ENCODE data around the gene SIGLEC12. TPM values are rescaled to one million over a fixed set of nuclear protein-coding genes. Genes with fewer than 3 reads are reported as not detected.

SIGLEC12 gene
- total and polyA plus RNA-seq, 9 of the 15 experiments (the other 6 are each of a cell fraction or from before 2014, with no cell fraction given): 0.08 to 1.3 (median 0.54) TPM

DNA sequence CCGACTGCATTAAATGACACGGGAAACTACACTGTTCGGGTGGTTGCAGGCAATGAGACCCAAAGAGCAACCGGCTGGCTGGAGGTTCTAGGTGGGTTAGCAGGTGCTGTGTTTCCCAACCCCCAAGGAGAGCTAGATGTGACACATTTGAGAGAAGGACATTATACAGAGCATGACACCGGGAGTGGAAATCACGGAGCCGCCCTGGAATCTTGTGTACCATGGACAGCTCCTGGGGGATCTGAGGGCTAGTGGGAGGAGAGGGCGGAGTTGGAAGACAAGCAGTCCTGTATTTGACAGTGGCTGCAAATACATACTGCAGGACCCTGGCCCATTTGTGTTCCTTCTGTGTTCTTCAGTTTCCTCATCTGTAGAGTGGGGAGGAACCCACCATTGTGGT lies 21.0 kb downstream of the SIGLEC12 start (continued):
- TF ChIP-seq, protein P1, sequence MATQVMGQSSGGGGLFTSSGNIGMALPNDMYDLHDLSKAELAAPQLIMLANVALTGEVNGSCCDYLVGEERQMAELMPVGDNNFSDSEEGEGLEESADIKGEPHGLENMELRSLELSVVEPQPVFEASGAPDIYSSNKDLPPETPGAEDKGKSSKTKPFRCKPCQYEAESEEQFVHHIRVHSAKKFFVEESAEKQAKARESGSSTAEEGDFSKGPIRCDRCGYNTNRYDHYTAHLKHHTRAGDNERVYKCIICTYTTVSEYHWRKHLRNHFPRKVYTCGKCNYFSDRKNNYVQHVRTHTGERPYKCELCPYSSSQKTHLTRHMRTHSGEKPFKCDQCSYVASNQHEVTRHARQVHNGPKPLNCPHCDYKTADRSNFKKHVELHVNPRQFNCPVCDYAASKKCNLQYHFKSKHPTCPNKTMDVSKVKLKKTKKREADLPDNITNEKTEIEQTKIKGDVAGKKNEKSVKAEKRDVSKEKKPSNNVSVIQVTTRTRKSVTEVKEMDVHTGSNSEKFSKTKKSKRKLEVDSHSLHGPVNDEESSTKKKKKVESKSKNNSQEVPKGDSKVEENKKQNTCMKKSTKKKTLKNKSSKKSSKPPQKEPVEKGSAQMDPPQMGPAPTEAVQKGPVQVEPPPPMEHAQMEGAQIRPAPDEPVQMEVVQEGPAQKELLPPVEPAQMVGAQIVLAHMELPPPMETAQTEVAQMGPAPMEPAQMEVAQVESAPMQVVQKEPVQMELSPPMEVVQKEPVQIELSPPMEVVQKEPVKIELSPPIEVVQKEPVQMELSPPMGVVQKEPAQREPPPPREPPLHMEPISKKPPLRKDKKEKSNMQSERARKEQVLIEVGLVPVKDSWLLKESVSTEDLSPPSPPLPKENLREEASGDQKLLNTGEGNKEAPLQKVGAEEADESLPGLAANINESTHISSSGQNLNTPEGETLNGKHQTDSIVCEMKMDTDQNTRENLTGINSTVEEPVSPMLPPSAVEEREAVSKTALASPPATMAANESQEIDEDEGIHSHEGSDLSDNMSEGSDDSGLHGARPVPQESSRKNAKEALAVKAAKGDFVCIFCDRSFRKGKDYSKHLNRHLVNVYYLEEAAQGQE (IDR thresholded peaks at IDR 0.05; ENCODE audit: borderline replicate concordance): peak; percentile 100
- TF ChIP-seq, protein P1 (CRISPR knock-in tag; IDR thresholded peaks at IDR 0.05; ENCODE audit: low read depth): peak; percentile 98
- no peak for TF ChIP-seq SAP30 (IDR thresholded peaks at IDR 0.05; ENCODE audit: borderline replicate concordance, insufficient read depth, low read depth, low read length, poor library complexity, severe bottlenecking)
- TF ChIP-seq HDAC1 (IDR thresholded peaks at IDR 0.05): peak in 1 of 2 experiments; percentile 68; a peak in 1 of 4 replicates
- TF ChIP-seq, protein P2, sequence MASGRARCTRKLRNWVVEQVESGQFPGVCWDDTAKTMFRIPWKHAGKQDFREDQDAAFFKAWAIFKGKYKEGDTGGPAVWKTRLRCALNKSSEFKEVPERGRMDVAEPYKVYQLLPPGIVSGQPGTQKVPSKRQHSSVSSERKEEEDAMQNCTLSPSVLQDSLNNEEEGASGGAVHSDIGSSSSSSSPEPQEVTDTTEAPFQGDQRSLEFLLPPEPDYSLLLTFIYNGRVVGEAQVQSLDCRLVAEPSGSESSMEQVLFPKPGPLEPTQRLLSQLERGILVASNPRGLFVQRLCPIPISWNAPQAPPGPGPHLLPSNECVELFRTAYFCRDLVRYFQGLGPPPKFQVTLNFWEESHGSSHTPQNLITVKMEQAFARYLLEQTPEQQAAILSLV (tag; IDR thresholded peaks at IDR 0.05): no peak
- no peak for TF ChIP-seq POLR2AphosphoS2 (IDR thresholded peaks at IDR 0.05; ENCODE audit: low read length)
- 0 out of 2 replicates have a peak, but pooled peaks have one; percentile 43 for TF ChIP-seq LCOR (CRISPR knock-in tag; IDR thresholded peaks at IDR 0.05)
- no peak for TF ChIP-seq PCBP2 (IDR thresholded peaks at IDR 0.05; ENCODE audit: low read depth, low read length, poor library complexity, severe bottlenecking)
- no peak for TF ChIP-seq ZNF277 (CRISPR knock-in tag; IDR thresholded peaks at IDR 0.05; ENCODE audit: borderline replicate concordance)
- TF ChIP-seq ZZZ3 (IDR thresholded peaks at IDR 0.05): no peak
- TF ChIP-seq AFF1 (IDR thresholded peaks at IDR 0.05; ENCODE audit: low read depth in 1 of 2, partially characterized antibody in 2 of 2): peak in 1 of 2 experiments; percentile 94
- no peak for TF ChIP-seq ZNF76 (CRISPR knock-in tag; IDR thresholded peaks at IDR 0.05; ENCODE audit: borderline replicate concordance)

All from K562 (cell line).